Measurements from ENCODE around the gene MPHOSPH9. TPM values are rescaled to one million over a fixed set of nuclear protein-coding genes. Genes with fewer than 3 reads are reported as not detected.

Gene MPHOSPH9
- total and polyA plus RNA-seq, 7 donors = 4.2 to 47.6 (median 17.4) TPM

- intact Hi-C loops (cut with DNase I) = no loop called here
- no peaks in the 10 kb centered on the region for H3K36me3 ChIP-seq
- no peaks in the 10 kb centered on the region for H3K9me3 ChIP-seq
- H3K27me3 ChIP-seq = no peaks in the 10 kb centered on the region
- 88 to 93% methylated on average over 6 of the region's 6 CpGs for WGBS, 2 donors
- no peak overlapping the region for H3K27ac ChIP-seq
- H3K4me3 ChIP-seq = no peak overlapping the region
- DNase-seq = no peak
- peaks cover 0 to 61% (median 52%) of the 10 kb centered on the region in 4 donors for H3K4me1 ChIP-seq
- TF ChIP-seq POLR2AphosphoS5 (IDR thresholded peaks at IDR 0.05) = no peak
- TF ChIP-seq CTCF (IDR thresholded peaks at IDR 0.05) = no peak
- TF ChIP-seq POLR2A (IDR thresholded peaks at IDR 0.05) = no peak
- TF ChIP-seq EP300 (IDR thresholded peaks at IDR 0.05) = no peak
Observed at GRCh38 chr12:123121670-123122069, 111.3 kb downstream of the MPHOSPH9 start.

- no peaks in the 10 kb centered on the region for H3K36me3 ChIP-seq
- DNase-seq = no peak
- H3K4me3 ChIP-seq = no peak overlapping the region
- 57 to 61% methylated on average over 3 of the region's 3 CpGs for WGBS, 2 donors
- H3K9me3 ChIP-seq = no peaks in the 10 kb centered on the region
- peak overlapping the region in 3 of 4 donors; percentile 46 to 51 (median 51) for H3K27ac ChIP-seq
- peaks cover 0 to 63% (median 54%) of the 10 kb centered on the region in 4 donors for H3K4me1 ChIP-seq
- intact Hi-C loops (cut with DNase I) = no loop called here
- no peaks in the 10 kb centered on the region for H3K27me3 ChIP-seq
- TF ChIP-seq EP300 (IDR thresholded peaks at IDR 0.05) (no peak), POLR2A (IDR thresholded peaks at IDR 0.05) (no peak), CTCF (IDR thresholded peaks at IDR 0.05) (no peak), POLR2AphosphoS5 (IDR thresholded peaks at IDR 0.05) (no peak)
Observed at GRCh38 chr12:123120452-123121166, 112.3 kb downstream of the MPHOSPH9 start.

- H3K27ac ChIP-seq = peak overlapping the region in 2 of 4 donors; percentile 51 to 83
- TF ChIP-seq CTCF (IDR thresholded peaks at IDR 0.05) (no peak), EP300 (IDR thresholded peaks at IDR 0.05) (no peak), POLR2A (IDR thresholded peaks at IDR 0.05) (no peak), POLR2AphosphoS5 (IDR thresholded peaks at IDR 0.05) (no peak)
Observed at GRCh38 chr12:123119808-123120207, 113.1 kb downstream of the MPHOSPH9 start.

GRCh38 chr12:123118497-123118896 is 114.4 kb downstream of the MPHOSPH9 start:
- peaks cover 0 to 83% (median 75%) of the 10 kb centered on the region in 4 donors for H3K4me1 ChIP-seq
- no peaks in the 10 kb centered on the region for H3K27me3 ChIP-seq
- intact Hi-C loops (cut with DNase I) = loop anchor here (5.0 kb wide), 2 partner anchors 34 to 66 kb away; partner anchors contain the start of gene PITPNM2
- peak overlapping the region; percentile 28 to 90 (median 80) for H3K27ac ChIP-seq
- H3K4me3 ChIP-seq = no peak overlapping the region
- H3K36me3 ChIP-seq = no peaks in the 10 kb centered on the region
- TF ChIP-seq POLR2AphosphoS5 (IDR thresholded peaks at IDR 0.05) (peak in 3 of 4 donors; percentile 29 to 54 (median 49)), POLR2A (IDR thresholded peaks at IDR 0.05) (no peak), CTCF (IDR thresholded peaks at IDR 0.05) (no peak), EP300 (IDR thresholded peaks at IDR 0.05) (no peak)
- no peaks in the 10 kb centered on the region for H3K9me3 ChIP-seq
- WGBS, 2 donors = 71 to 73% methylated on average over 8 of the region's 8 CpGs
- DNase-seq = peak; percentile 80

More at GRCh38 chr12:123119808-123120207, 113.1 kb downstream of the MPHOSPH9 start:
- WGBS, 2 donors = 65 to 91% methylated on average over 7 of the region's 7 CpGs
- intact Hi-C loops (cut with DNase I) = loop anchor here (5.0 kb wide), 2 partner anchors 32 to 68 kb away; partner anchors contain the start of gene PITPNM2
- DNase-seq = no peak
- Histone ChIP-seq H3K4me3 (no peak overlapping the region), H3K27me3 (no peaks in the 10 kb centered on the region), H3K36me3 (no peaks in the 10 kb centered on the region), H3K4me1 (peaks cover 0 to 70% (median 62%) of the 10 kb centered on the region in 4 donors), H3K9me3 (no peaks in the 10 kb centered on the region)

Measured in sigmoid colon (tissue), 7 donors.